PFSK-1 (cell line): ENCODE data around the gene ANKIB1.

Experiments used
- POLR2AphosphoS5 ChIP-seq: IDR thresholded peaks from 2 replicates; pipeline ENCODE4 v1.6.1; 2012; ENCODE audit warnings: low read depth, mild to moderate bottlenecking, control low read depth, low read length, moderate library complexity
- REST ChIP-seq, 2 experiments: IDR thresholded peaks; 2 replicates each; pipeline versions ENCODE4 v1.6.1 to v1.8.0; 2011 to 2012; ENCODE audit warnings: low read depth in 2 of 2, low read length in 2 of 2, control low read depth in 1 of 2, inconsistent platforms in 1 of 2, mild to moderate bottlenecking in 1 of 2, moderate library complexity in 1 of 2; ENCODE audit not compliant: insufficient read depth in 1 of 2
- SIN3A ChIP-seq: IDR thresholded peaks from 2 replicates; pipeline ENCODE4 v1.6.1; 2012; ENCODE audit warnings: mild to moderate bottlenecking, low read length, moderate library complexity, borderline replicate concordance; ENCODE audit not compliant: insufficient read depth

- TF ChIP-seq SIN3A (no peak), REST (IDR thresholded peaks at IDR 0.05; ENCODE audit: insufficient read depth in 1 of 2, low read depth in 2 of 2, low read length in 2 of 2) (no peak), POLR2AphosphoS5 (no peak)
Observed at GRCh38 chr7:92260248-92260781, 14.5 kb downstream of the ANKIB1 start.
